Neutrophil (primary cell): Measurements from ENCODE around the gene VPS35.
A peak's percentile ranks its signal among the peaks of the same experiment; 100 is the strongest.

Source experiments
- H3K27ac ChIP-seq: fragments of 200-600 bp; sonication (generic); 2 replicates; pipeline ENCODE4 v1.5.1; 2016; ENCODE audit warnings: mild to moderate bottlenecking, moderate library complexity
- H3K27me3 ChIP-seq: fragments of 200-600 bp; sonication (generic); 2 replicates; pipeline ENCODE4 v1.6.0; 2016; ENCODE audit warnings: mild to moderate bottlenecking
- H3K36me3 ChIP-seq: fragments of 200-600 bp; sonication (generic); 2 replicates; pipeline ENCODE4 v1.5.1; 2017
- H3K4me1 ChIP-seq, 2 experiments: fragments of 200-600 bp in 1 of 2; sonication (generic) in 1 of 2; 1 replicate in 1 of 2; 2 replicates in 1 of 2; pipeline versions ENCODE4 v1.5.1 to v1.6.1; 2013 to 2016; ENCODE audit warnings: low read depth in 1 of 2, low read length in 1 of 2, mild to moderate bottlenecking in 1 of 2, moderate library complexity in 1 of 2; ENCODE audit not compliant: control insufficient read depth in 1 of 2, insufficient read depth in 1 of 2
- H3K4me3 ChIP-seq, 2 experiments: fragments of 200-600 bp in 1 of 2; sonication (generic) in 1 of 2; 1 replicate in 1 of 2; 2 replicates in 1 of 2; pipeline ENCODE4 v1.5.1; 2013 to 2016; ENCODE audit warnings: low read depth in 1 of 2, low read length in 1 of 2, mild to moderate bottlenecking in 1 of 2, moderate library complexity in 1 of 2
- H3K9me3 ChIP-seq: fragments of 200-600 bp; sonication (generic); 2 replicates; pipeline ENCODE4 v1.5.1; 2016
- TF ChIP-seq, protein P1 (sequence below): fragments of 200-600 bp; sonication (generic); IDR thresholded peaks from 2 replicates; pipeline ENCODE4 v1.5.1; 2016; ENCODE audit warnings: antibody characterized with exemption

Gene VPS35

DNA sequence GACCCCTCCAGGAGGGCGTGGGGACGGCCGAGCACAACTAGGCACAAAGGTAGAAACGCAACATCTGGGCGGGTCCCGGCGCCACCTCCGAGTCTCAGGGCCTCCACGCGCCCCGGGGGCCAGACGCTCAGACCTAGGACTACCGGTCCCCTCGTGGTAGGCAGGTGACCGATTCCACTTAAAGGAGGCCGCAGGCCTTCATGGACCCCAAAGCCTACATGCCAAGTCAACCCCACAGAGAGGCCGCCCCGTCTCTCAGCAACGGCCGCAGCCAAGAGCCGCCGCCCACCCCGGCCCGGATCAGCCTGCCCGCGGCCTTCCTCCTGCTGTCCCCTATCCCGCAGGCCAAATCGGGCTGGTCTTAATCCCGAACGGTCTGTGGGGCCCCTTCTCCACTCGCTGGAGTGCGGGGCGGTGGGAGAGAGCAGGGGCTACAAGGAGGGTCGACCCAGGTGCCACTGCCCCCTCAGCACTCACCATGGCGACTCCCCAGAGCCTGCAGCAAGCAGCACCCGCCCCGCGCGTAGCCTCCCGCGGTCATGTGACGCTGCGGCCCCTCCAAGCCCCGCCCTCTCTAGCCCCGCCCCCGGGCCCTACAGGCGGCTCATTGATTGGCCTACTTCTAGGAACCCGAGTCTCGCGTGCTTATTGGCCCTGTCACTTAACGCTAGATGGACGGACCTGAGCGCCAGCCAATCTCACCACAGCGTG, at the start of gene VPS35:
VPS35 (minus strand) TSS at position 525 of the 711 bp plus-strand sequence; CDS start at position 480, 45 bp downstream.
- TF ChIP-seq, protein P1, sequence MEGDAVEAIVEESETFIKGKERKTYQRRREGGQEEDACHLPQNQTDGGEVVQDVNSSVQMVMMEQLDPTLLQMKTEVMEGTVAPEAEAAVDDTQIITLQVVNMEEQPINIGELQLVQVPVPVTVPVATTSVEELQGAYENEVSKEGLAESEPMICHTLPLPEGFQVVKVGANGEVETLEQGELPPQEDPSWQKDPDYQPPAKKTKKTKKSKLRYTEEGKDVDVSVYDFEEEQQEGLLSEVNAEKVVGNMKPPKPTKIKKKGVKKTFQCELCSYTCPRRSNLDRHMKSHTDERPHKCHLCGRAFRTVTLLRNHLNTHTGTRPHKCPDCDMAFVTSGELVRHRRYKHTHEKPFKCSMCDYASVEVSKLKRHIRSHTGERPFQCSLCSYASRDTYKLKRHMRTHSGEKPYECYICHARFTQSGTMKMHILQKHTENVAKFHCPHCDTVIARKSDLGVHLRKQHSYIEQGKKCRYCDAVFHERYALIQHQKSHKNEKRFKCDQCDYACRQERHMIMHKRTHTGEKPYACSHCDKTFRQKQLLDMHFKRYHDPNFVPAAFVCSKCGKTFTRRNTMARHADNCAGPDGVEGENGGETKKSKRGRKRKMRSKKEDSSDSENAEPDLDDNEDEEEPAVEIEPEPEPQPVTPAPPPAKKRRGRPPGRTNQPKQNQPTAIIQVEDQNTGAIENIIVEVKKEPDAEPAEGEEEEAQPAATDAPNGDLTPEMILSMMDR = no peak

DNA sequence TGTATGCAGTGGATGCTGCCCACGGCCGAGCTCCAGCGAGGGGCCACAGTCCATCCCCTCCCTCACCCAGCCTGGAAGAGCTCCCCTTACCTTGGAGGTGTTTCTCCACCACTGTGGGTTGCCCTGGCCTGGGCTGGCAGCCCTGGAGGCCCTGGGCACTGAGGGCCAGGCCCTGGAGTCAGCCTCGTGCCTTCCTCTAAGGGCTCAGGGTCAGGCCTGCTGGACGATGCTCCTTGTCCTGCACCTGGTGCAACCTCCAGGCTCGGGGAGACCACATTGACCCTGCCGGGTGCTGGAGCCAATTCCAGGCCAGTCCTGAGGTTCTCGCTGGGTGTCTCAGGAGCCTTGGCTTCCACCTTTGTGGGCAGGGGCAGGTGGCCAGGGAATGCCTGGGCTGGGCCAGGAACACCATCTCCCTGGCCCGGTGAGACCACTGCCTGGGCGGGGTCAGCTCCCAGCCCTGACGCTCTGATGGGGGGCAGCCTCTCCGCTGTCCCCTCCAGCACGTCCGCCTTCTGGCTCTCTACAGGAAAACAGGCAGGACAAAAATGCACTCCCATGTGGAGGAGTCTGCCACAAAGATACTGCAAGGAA, 48.7 kb upstream of the VPS35 start:
- peaks cover 4% of the 10 kb centered on the region in 2 experiments for H3K4me1 ChIP-seq
- no peak overlapping the region for H3K4me3 ChIP-seq
- H3K36me3 ChIP-seq = no peaks in the 10 kb centered on the region
- H3K27me3 ChIP-seq = no peaks in the 10 kb centered on the region
- TF ChIP-seq, protein P1 = no peak
- H3K9me3 ChIP-seq = no peaks in the 10 kb centered on the region
- no peak overlapping the region for H3K27ac ChIP-seq

More for the DNA sequence above, at the start of gene VPS35:
- Histone ChIP-seq H3K9me3 (no peaks in the 10 kb centered on the region), H3K4me1 (peaks cover 58 to 66% of the 10 kb centered on the region in 2 experiments), H3K27ac (peak within 1 kb of the TSS; percentile 91), H3K27me3 (no peaks in the 10 kb centered on the region), H3K4me3 (peak within 1 kb of the TSS; percentile 83 to 98), H3K36me3 (no peaks in the 10 kb centered on the region)

DNA sequence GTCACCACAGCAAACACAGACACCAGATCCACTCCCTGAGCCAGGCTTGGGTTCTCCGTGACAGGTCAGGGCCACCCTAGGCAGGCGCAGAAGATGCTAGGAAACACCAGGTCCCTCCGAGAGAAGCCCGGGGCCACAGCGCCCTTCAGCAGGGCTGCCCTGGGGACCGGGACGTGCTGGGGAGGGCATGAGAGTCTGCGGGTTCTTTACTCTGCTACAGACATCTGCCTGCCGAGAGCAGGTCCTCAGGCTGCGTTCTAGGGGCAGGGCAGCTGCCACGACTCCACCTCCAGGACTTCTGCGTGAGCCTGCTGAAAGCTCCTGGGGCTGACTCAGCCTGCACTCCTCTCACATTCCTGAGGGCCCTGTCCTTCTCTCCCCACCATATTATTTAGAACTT, 47.7 kb upstream of the VPS35 start:
- H3K27me3 ChIP-seq = no peaks in the 10 kb centered on the region
- H3K4me1 ChIP-seq = no peaks in the 10 kb centered on the region
- TF ChIP-seq, protein P1 = no peak
- H3K9me3 ChIP-seq = no peaks in the 10 kb centered on the region
- H3K36me3 ChIP-seq = no peaks in the 10 kb centered on the region
- no peak overlapping the region for H3K27ac ChIP-seq
- no peak overlapping the region for H3K4me3 ChIP-seq

DNA sequence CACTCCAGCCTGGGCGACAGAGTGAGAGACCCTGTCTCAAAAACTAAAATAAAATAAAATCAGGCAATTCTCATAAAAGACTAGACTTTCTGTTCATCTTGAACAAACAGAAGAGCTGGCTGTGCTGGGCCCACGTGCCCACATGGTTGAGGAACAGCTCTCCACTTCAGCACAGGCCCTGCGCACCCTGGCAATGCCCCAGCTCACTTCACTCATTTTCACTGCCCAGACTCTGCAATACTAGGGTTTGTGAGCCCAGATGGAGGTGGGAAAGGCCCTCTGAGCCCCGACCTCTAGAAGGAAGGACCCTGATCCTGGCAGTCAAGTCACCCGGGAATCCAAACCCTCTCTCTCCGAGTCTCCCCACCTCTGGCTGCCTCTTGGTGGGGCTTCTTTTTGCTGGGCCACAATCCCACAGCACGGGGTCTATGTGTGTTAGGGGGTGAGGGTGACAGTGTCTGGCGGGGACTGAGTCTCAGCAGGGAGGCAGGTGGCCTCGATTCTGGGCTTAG, 44.4 kb upstream of the VPS35 start:
- H3K9me3 ChIP-seq = no peaks in the 10 kb centered on the region
- no peaks in the 10 kb centered on the region for H3K4me1 ChIP-seq
- H3K27ac ChIP-seq = no peak overlapping the region
- TF ChIP-seq, protein P1 = no peak
- H3K36me3 ChIP-seq = no peaks in the 10 kb centered on the region
- no peak overlapping the region for H3K4me3 ChIP-seq
- no peaks in the 10 kb centered on the region for H3K27me3 ChIP-seq

DNA sequence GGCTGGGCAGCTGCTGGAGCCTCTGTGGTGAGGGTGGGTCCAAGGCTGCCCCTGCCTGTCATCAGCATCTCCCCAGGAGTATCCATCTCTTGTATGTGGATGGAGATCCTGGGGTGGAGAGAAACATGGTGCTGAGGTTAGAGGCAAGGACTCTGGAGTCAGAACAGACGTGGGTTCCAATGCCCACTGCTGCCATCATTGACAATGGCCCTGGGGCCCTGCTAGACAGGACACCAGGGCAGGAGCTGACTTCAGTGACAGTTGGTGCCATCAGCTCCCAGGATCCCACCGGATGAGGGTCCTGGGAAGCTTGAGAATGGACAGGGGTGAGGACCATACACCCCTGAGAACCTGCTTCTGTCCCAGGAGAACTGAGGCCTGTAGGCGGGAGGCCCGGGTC, 43.6 kb upstream of the VPS35 start:
- TF ChIP-seq, protein P1 = no peak
- Histone ChIP-seq H3K4me1 (no peaks in the 10 kb centered on the region), H3K9me3 (no peaks in the 10 kb centered on the region), H3K4me3 (no peak overlapping the region), H3K27ac (no peak overlapping the region), H3K27me3 (no peaks in the 10 kb centered on the region), H3K36me3 (no peaks in the 10 kb centered on the region)
